Duodenal mucosa (tissue), 2 donors: ENCODE measurements around the gene MEN1.
A peak's percentile ranks its signal among the peaks of the same experiment; 100 is the strongest.

Source experiments
- H3K27ac ChIP-seq: one replicate; pipeline ENCODE4 v1.7.0; 2013; ENCODE audit warnings: low read depth, low read length
- H3K27me3 ChIP-seq, 2 donors: one replicate each; pipeline ENCODE4 v1.7.0; 2013; ENCODE audit warnings: low read length in 2 of 2, control low read depth in 1 of 2; ENCODE audit not compliant: insufficient read depth in 2 of 2, control insufficient read depth in 1 of 2
- H3K36me3 ChIP-seq, 2 donors: one replicate each; pipeline ENCODE4 v1.7.0; 2013; ENCODE audit warnings: low read length in 2 of 2, control low read depth in 1 of 2; ENCODE audit not compliant: insufficient read depth in 2 of 2, control insufficient read depth in 1 of 2
- H3K4me1 ChIP-seq, 2 donors: one replicate each; pipeline ENCODE4 v1.7.0; 2013; ENCODE audit warnings: low read length in 2 of 2, control low read depth in 1 of 2; ENCODE audit not compliant: insufficient read depth in 2 of 2, control insufficient read depth in 1 of 2
- H3K4me3 ChIP-seq, 2 donors: one replicate each; pipeline ENCODE4 v1.7.0; 2013; ENCODE audit warnings: low read length in 2 of 2, low read depth in 1 of 2
- H3K9ac ChIP-seq, 2 donors: one replicate each; pipeline ENCODE4 v1.7.0; 2013; ENCODE audit warnings: low read length in 2 of 2, low read depth in 1 of 2
- H3K9me3 ChIP-seq, 2 donors: one replicate each; pipeline ENCODE4 v1.7.0; 2013; ENCODE audit warnings: low read length in 2 of 2, control low read depth in 1 of 2; ENCODE audit not compliant: control insufficient read depth in 1 of 2

The MEN1 gene

DNA sequence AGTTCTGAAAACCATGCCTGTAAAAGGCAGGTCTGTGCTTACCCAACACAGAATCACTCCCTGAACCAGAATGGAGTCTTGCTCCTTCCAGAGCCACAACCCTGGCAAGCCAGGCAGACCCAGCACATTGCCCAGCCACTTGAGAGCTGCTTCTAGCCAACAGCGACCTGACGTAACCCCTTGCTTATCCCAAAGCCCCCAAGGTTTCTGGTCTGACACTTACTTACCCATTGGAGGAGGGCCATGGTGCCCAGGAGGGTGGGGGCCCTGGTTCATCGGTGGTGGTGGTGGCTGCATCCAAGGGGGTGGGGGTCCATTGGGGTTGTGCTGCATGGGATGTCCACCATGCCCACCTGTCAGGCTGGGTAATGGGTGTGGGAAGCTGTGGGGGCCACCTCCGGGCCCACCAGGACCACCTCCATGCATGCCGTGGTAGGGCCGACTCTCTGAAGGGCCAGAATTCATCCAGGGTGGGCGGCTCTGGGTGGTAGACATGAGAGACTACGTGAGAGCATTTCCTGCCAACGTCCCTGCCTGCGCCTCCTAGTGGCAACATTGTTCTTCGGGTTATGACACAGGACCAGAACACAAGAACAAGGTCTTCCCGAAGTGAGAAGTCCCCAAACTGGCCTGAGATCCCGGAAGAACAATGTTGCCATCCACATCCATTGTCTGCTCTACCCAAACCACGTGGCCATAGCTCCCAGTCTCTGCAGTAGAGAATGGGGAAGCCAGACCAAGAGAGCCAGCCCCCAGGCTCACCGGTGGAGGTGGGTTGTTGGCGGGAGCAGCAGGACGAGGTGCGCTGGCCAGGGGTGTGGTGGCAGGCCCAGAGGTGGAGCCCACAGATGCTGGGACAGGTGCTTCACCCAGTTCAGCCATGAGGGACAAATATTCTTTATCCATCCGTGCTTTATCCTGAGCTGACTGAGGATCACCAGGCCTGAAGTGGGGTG is 42.7 kb downstream of the MEN1 start:
- peaks cover 80 to 95% of the 10 kb centered on the region in 2 donors for H3K36me3 ChIP-seq
- H3K4me3 ChIP-seq, result no peak overlapping the region
- H3K9ac ChIP-seq, result no peak overlapping the region
- no peak overlapping the region for H3K27ac ChIP-seq
- H3K9me3 ChIP-seq, result no peaks in the 10 kb centered on the region
- H3K27me3 ChIP-seq, result no peaks in the 10 kb centered on the region
- H3K4me1 ChIP-seq, result peaks cover 2 to 15% of the 10 kb centered on the region in 2 donors

DNA sequence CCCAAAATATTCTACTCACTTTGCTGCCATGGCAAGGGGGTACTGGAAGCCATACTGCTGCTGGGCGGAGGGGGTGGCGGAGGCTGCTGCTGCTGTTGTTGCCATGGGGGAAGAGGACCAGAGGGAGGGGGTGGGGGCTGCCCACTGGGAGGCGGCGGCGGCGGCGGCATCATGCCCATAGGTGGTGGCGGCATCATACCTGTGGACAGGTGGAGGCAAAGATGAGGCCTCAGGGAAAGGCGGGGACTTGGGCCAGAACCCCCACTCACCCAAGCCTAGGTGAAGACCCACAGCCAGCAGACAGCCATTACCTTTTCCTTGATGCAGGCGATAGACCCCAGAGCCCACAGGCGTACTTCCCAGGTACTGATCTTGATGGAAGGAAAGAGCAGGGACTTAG is 43.5 kb downstream of the MEN1 start:
- H3K36me3 ChIP-seq, result peaks cover 80 to 94% of the 10 kb centered on the region in 2 donors
- no peak overlapping the region for H3K4me3 ChIP-seq
- H3K9me3 ChIP-seq, result no peaks in the 10 kb centered on the region
- H3K9ac ChIP-seq, result no peak overlapping the region
- no peaks in the 10 kb centered on the region for H3K27me3 ChIP-seq
- H3K27ac ChIP-seq, result no peak overlapping the region
- peaks cover 0 to 13% of the 10 kb centered on the region in 2 donors for H3K4me1 ChIP-seq

DNA sequence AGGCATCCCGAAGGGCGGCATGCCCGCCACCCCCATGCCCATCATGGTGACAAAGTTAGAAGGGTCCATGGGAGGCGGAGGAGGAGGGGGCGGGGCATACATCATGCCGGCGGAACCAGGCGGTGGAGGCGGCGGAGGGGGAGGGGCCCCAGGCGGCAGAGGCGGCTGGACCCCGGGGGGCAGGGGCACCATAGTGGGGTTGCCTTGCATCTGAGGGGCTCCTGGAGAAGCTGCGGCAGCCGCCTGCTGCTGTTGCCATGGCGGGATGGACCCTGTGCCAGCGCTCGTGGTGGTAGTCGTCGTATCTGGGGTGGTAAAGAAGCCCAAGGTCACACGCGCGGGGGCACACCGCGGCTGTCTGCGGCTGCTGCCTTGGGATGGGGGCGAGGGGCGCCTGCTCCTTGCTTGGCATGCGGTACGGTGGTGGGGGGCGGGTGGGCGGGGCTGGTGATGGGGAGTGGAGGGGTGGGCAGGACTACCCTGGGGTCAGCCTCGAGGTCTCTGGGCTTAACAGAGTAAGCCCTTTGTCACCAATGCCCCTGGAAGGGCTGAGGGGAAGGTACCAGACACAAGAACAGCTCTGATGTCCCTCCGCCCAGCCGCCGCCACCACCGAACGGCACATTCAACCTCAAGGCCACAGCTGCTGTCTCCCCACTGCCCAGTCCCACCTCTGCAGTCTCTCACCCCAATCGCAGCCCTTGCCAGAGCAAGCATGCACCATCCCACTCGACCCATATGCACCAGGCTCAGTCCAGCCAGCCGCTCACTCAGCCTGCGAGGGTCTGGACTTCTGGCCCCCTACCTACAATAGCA is 44.3 kb downstream of the MEN1 start:
- no peaks in the 10 kb centered on the region for H3K9me3 ChIP-seq
- H3K27ac ChIP-seq, result no peak overlapping the region
- H3K27me3 ChIP-seq, result no peaks in the 10 kb centered on the region
- peaks cover 0 to 13% of the 10 kb centered on the region in 2 donors for H3K4me1 ChIP-seq
- H3K36me3 ChIP-seq, result peaks cover 72 to 85% of the 10 kb centered on the region in 2 donors
- no peak overlapping the region for H3K9ac ChIP-seq
- no peak overlapping the region for H3K4me3 ChIP-seq

DNA sequence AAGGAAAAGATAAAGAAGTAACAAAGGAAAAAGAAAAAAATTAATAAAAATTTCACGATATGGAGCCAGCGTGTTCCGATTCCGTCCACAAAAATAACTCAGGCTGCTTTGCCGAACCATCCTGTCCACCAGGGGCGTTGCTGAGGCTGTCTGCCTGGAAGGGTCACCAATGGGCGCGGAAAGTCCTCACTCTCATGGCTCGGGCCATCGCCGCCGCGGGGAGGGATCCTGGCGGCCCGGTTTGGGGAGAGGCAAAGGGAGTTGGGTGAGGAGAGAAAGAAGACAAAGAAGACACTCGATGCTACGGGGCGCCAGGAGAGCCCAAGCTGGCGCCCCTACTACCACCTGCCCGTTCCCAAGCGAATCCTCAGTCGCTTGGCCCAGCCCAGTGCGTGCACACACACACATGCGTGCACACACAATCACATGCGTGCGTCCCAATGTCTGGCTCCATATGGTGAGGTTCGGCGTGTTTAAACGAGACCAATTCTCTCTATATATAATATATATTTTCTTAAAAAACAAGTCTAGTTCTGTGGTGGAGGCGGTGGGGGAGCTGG is 45.0 kb downstream of the MEN1 start:
- Histone ChIP-seq H3K9ac (no peak overlapping the region), H3K36me3 (peaks cover 65 to 83% of the 10 kb centered on the region in 2 donors), H3K4me1 (peaks cover 0 to 14% of the 10 kb centered on the region in 2 donors), H3K4me3 (no peak overlapping the region), H3K9me3 (no peaks in the 10 kb centered on the region), H3K27ac (no peak overlapping the region), H3K27me3 (no peaks in the 10 kb centered on the region)

DNA sequence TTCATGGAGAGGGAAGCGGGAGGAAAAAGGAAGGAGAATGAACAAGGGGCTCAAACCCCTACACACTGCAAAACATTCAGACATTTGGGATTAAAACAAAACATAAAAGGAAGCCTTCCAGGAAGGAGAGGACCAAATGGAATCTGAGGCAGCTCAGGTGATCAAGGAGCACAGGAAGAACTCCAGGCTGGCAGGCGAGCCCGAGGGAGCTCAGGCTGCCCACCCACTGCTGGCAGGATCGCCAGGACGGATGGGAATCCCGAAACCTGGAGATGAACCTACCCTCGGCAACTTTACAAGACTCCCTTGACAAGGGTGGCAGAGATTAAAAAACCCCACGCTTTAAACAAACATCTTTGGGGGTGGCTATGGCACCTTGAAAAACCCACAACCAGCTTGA is 45.6 kb downstream of the MEN1 start:
- Histone ChIP-seq H3K4me3 (no peak overlapping the region), H3K9ac (no peak overlapping the region), H3K9me3 (no peaks in the 10 kb centered on the region), H3K27me3 (no peaks in the 10 kb centered on the region), H3K27ac (no peak overlapping the region), H3K4me1 (peaks cover 0 to 19% of the 10 kb centered on the region in 2 donors), H3K36me3 (peaks cover 59 to 77% of the 10 kb centered on the region in 2 donors)

DNA sequence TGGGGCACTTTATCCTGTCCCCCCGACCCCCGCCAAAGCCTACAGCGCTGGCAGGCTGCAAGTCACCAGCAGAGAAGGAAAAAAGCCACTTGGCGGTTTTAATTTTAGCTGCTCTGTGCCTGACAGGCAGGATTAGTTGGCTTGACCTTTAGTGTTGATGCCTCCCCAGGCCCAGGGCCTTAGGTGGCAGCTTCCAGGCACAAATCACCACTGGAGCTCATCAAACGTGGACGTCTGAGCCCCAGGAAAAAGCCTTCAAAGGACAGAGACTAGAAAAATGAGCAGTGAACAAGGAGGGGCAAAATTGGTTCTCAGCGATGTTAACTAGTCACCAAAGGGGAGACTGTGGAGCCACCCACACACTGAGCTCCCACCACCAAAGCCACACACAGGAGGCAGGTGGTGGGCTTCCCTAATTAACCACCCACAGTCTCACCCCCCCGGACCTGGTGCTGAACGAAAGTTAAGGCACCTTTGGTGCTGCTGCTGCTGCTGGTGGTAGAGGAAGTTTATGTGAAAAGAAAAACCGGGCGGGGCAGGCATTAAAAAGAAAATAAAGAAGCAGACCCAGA is 46.2 kb downstream of the MEN1 start:
- Histone ChIP-seq H3K36me3 (peaks cover 53 to 70% of the 10 kb centered on the region in 2 donors), H3K4me1 (peaks cover 0 to 19% of the 10 kb centered on the region in 2 donors), H3K27ac (no peak overlapping the region)

DNA sequence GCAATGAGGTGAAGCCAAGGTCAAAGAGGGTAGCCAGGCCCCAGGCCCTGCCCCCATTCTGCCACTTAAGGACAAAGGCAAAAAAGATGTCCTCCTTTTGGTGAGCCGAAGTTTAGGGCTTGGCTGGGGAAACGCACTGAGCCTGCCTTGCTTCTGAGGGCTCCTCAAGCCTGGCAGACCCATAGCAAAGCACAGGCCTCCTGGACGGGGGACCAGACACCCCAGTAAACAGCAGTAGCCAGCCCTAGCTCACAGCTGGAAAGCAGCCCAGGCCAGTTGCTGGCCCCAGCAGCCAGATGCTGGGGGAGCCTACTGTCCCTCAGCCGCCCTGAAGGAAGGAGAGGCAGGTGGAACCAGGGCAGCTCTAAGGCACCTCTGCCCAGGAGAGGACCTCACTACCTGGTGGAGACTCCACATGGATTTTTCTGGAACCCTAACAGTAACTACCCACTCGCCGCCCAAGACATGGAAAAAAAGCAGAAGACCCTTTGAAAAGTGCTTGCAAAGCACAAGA is 46.8 kb downstream of the MEN1 start:
- peaks cover 0 to 19% of the 10 kb centered on the region in 2 donors for H3K4me1 ChIP-seq
- no peaks in the 10 kb centered on the region for H3K9me3 ChIP-seq
- no peak overlapping the region for H3K9ac ChIP-seq
- H3K36me3 ChIP-seq, result peaks cover 47 to 65% of the 10 kb centered on the region in 2 donors
- no peaks in the 10 kb centered on the region for H3K27me3 ChIP-seq
- no peak overlapping the region for H3K4me3 ChIP-seq
- no peak overlapping the region for H3K27ac ChIP-seq

More for the DNA sequence above, 46.2 kb downstream of the MEN1 start:
- no peaks in the 10 kb centered on the region for H3K27me3 ChIP-seq
- H3K4me3 ChIP-seq, result no peak overlapping the region
- H3K9me3 ChIP-seq, result no peaks in the 10 kb centered on the region
- no peak overlapping the region for H3K9ac ChIP-seq

DNA sequence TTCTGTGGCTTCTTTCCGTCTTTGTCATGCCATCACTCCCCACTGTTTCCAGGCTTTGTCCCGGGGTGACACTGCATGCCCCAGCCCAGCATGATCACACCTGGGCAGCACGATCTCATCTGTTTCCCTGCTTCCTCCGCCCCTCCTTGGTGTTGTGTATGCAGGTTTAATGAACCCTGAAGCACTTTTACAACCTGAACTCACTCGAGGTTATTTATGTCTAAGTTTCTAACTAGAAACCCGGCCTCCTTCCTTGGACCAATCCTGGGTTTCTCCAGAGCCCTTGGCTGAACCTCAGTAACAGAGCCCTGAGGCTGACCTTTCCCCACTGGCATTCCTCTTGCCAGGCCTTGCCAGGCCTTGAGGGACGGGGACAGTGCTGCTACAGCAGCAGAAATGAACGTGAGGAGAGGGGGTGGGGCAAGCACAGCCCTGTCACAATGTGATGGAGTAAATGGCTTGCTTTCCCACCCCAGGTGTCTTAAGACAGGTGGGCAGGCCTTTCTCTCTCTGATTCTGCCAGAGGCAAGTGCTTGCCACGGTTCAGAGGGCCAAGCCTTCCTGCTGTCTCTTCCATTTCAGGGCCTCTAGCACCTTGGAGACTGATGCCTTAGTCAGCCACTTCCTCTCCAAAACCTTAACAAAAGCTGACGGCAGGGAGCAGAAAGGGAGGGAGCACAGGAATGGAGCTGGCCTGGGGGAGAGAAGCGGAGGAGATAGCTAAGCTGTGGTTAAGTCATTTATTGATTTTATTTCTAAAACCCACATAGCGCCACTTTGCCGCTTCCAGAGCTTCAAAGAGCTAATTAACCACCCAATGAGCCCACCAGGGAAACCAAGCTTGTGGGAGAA is 47.5 kb downstream of the MEN1 start:
- peaks cover 40 to 58% of the 10 kb centered on the region in 2 donors for H3K36me3 ChIP-seq
- H3K4me1 ChIP-seq, result peaks cover 0 to 19% of the 10 kb centered on the region in 2 donors
- no peaks in the 10 kb centered on the region for H3K27me3 ChIP-seq
- no peak overlapping the region for H3K4me3 ChIP-seq
- H3K9ac ChIP-seq, result peak overlapping the region in 1 of 2 donors; percentile 12
- H3K27ac ChIP-seq, result no peak overlapping the region
- H3K9me3 ChIP-seq, result no peaks in the 10 kb centered on the region

DNA sequence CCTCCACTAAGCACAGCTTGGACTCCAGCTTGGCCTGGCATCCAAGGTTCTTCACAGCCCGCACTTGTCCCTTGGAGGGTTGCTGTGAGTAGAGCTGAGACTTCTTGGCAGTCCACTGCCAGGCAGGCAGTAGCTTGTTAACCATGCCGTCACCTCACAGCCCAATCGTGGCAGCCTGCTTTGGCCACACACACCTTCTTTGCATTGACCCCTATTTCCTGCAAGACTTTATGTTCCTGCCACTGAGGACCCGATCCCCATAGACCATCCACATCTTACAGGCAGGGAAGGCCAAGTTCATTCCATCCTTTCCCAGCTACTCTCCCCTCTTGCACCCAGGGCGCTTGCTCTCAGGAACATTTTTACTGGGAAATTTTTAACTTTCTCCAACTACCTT is 48.1 kb downstream of the MEN1 start:
- no peaks in the 10 kb centered on the region for H3K27me3 ChIP-seq
- H3K36me3 ChIP-seq, result peaks cover 34 to 52% of the 10 kb centered on the region in 2 donors
- no peaks in the 10 kb centered on the region for H3K9me3 ChIP-seq
- H3K4me3 ChIP-seq, result no peak overlapping the region
- H3K27ac ChIP-seq, result no peak overlapping the region
- H3K9ac ChIP-seq, result no peak overlapping the region
- H3K4me1 ChIP-seq, result peaks cover 0 to 19% of the 10 kb centered on the region in 2 donors
